ENCODE results near the gene POU4F2. TPM values are rescaled to one million over a fixed set of nuclear protein-coding genes. Genes with fewer than 3 reads are reported as not detected.

Gene POU4F2
- polyA plus RNA-seq, 3 donors: not detected

DNA sequence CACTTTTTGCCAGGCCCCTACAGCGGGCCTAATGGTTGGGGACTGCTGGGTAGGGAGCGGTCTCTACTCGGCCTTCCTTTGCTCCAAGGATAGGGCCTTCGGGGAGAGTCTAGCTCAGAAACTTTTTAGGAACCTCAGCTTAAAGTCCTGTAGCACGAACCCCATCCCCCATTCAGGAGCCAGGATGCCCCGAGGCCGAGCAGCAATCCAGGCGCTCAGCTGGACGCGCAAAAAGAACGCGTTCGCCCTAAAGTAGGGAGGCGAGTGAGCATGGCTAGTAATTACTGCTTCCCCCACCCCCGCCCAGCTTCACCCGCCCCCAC, 9.7 kb downstream of the POU4F2 start:
- Mint-ChIP-seq H3K27me3 (ENCODE audit: low read depth in 3 of 3) (peaks cover 63 to 88% (median 77%) of the 10 kb centered on the region in 3 donors), H3K4me3 (peak overlapping the region in 1 of 2 donors; percentile 70), H3K36me3 (no peaks in the 10 kb centered on the region), H3K27ac (no peak overlapping the region), H3K9me3 (peaks cover 0 to 14% (median 5%) of the 10 kb centered on the region in 7 donors), H3K4me1 (no peaks in the 10 kb centered on the region)
- H3K9ac ChIP-seq (ENCODE audit: insufficient read depth, low read length, poor library complexity, severe bottlenecking): no peak overlapping the region
- WGBS (ENCODE audit: insufficient coverage): 8% methylated on average over 3 of the region's 16 CpGs
- H4K20me1 ChIP-seq (ENCODE audit: insufficient read depth, low read length): no peaks in the 10 kb centered on the region
- H3K4me3 ChIP-seq (replicated peaks in 1 of 3; ENCODE audit: low read depth in 2 of 3, low read length in 3 of 3): no peak overlapping the region
- H3K9me3 ChIP-seq (replicated peaks in 1 of 2; ENCODE audit: control insufficient read depth in 1 of 2, insufficient read depth in 1 of 2, low read length in 2 of 2): peaks cover 0 to 19% of the 10 kb centered on the region in 2 donors
- intact Hi-C loops (cut with micrococcal nuclease): no loop called here
- no peak overlapping the region for H3K27ac ChIP-seq (ENCODE audit: low read depth in 1 of 2, low read length in 2 of 2)
- H2AFZ ChIP-seq (ENCODE audit: insufficient read depth, low read depth, low read length, poor library complexity, severe bottlenecking): no peak overlapping the region
- peaks cover 66 to 98% of the 10 kb centered on the region in 2 donors for H3K27me3 ChIP-seq (ENCODE audit: control insufficient read depth in 2 of 2, insufficient read depth in 2 of 2, low read length in 2 of 2)
- no peaks in the 10 kb centered on the region for H3K4me1 ChIP-seq (ENCODE audit: control insufficient read depth in 1 of 2, insufficient read depth in 2 of 2, low read length in 2 of 2)
- DNase-seq: no peak
- TF ChIP-seq, protein P1, sequence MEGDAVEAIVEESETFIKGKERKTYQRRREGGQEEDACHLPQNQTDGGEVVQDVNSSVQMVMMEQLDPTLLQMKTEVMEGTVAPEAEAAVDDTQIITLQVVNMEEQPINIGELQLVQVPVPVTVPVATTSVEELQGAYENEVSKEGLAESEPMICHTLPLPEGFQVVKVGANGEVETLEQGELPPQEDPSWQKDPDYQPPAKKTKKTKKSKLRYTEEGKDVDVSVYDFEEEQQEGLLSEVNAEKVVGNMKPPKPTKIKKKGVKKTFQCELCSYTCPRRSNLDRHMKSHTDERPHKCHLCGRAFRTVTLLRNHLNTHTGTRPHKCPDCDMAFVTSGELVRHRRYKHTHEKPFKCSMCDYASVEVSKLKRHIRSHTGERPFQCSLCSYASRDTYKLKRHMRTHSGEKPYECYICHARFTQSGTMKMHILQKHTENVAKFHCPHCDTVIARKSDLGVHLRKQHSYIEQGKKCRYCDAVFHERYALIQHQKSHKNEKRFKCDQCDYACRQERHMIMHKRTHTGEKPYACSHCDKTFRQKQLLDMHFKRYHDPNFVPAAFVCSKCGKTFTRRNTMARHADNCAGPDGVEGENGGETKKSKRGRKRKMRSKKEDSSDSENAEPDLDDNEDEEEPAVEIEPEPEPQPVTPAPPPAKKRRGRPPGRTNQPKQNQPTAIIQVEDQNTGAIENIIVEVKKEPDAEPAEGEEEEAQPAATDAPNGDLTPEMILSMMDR (IDR thresholded peaks at IDR 0.05): no peak
- no peak overlapping the region for H3K4me2 ChIP-seq (replicated peaks; ENCODE audit: extremely low read depth, low read length, poor library complexity, severe bottlenecking)
- H3K79me2 ChIP-seq (ENCODE audit: insufficient read depth, low read length): no peaks in the 10 kb centered on the region
- no peaks in the 10 kb centered on the region for H3K36me3 ChIP-seq (replicated peaks in 1 of 2; ENCODE audit: control insufficient read depth in 1 of 2, insufficient read depth in 2 of 2, low read length in 2 of 2)

DNA sequence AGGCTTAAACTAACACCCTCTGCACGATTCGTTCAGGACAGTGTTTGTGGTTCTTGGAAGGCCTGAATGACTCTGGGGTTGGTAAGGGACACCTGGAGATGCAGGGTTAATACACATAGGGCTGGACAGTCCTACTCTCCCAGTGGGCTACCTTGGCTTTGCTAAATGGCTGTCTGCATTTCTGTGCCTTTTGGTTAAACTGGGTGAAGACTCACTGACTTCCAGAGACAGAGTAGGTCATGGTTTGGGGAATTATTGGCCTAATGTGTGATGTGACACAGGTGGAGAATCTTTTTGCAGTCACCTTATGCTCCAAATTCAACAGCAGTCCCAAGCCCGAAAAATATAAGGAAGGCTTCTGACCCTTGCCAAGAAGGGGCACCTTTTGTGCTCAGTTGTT, 10.5 kb downstream of the POU4F2 start:
- no peak overlapping the region for H3K27ac Mint-ChIP-seq
- Histone ChIP-seq H3K27me3 (ENCODE audit: control insufficient read depth in 2 of 2, insufficient read depth in 2 of 2, low read length in 2 of 2) (peaks cover 71 to 98% of the 10 kb centered on the region in 2 donors), H3K4me3 (replicated peaks in 1 of 3; ENCODE audit: low read depth in 2 of 3, low read length in 3 of 3) (no peak overlapping the region), H3K4me2 (replicated peaks; ENCODE audit: extremely low read depth, low read length, poor library complexity, severe bottlenecking) (no peak overlapping the region), H3K4me1 (ENCODE audit: control insufficient read depth in 1 of 2, insufficient read depth in 2 of 2, low read length in 2 of 2) (no peaks in the 10 kb centered on the region), H4K20me1 (ENCODE audit: insufficient read depth, low read length) (no peaks in the 10 kb centered on the region), H3K27ac (ENCODE audit: low read depth in 1 of 2, low read length in 2 of 2) (no peak overlapping the region), H3K36me3 (replicated peaks in 1 of 2; ENCODE audit: control insufficient read depth in 1 of 2, insufficient read depth in 2 of 2, low read length in 2 of 2) (no peaks in the 10 kb centered on the region), H3K9ac (ENCODE audit: insufficient read depth, low read length, poor library complexity, severe bottlenecking) (no peak overlapping the region), H2AFZ (ENCODE audit: insufficient read depth, low read depth, low read length, poor library complexity, severe bottlenecking) (no peak overlapping the region), H3K79me2 (ENCODE audit: insufficient read depth, low read length) (no peaks in the 10 kb centered on the region), H3K9me3 (replicated peaks in 1 of 2; ENCODE audit: control insufficient read depth in 1 of 2, insufficient read depth in 1 of 2, low read length in 2 of 2) (peaks cover 0 to 19% of the 10 kb centered on the region in 2 donors)
- intact Hi-C loops (cut with micrococcal nuclease): no loop called here
- 10% methylated on average over 2 of the region's 3 CpGs for WGBS (ENCODE audit: insufficient coverage)
- H3K4me3 Mint-ChIP-seq: peak overlapping the region in 1 of 2 donors; percentile 70
- peaks cover under 1% of the 10 kb centered on the region for H3K4me1 Mint-ChIP-seq
- TF ChIP-seq, protein P1 (IDR thresholded peaks at IDR 0.05): no peak
- no peak for DNase-seq
- peaks cover 70 to 92% (median 85%) of the 10 kb centered on the region in 3 donors for H3K27me3 Mint-ChIP-seq (ENCODE audit: low read depth in 3 of 3)
- H3K9me3 Mint-ChIP-seq: peaks cover 0 to 14% (median 5%) of the 10 kb centered on the region in 7 donors
- no peaks in the 10 kb centered on the region for H3K36me3 Mint-ChIP-seq
